Measurements from ENCODE around the gene AFF3. TPM values are rescaled to one million over a fixed set of nuclear protein-coding genes. Genes with fewer than 3 reads are reported as not detected.

The AFF3 gene
- total and polyA plus RNA-seq, 2 experiments from 2014 or later, result 12.0 to 12.8 TPM

DNA sequence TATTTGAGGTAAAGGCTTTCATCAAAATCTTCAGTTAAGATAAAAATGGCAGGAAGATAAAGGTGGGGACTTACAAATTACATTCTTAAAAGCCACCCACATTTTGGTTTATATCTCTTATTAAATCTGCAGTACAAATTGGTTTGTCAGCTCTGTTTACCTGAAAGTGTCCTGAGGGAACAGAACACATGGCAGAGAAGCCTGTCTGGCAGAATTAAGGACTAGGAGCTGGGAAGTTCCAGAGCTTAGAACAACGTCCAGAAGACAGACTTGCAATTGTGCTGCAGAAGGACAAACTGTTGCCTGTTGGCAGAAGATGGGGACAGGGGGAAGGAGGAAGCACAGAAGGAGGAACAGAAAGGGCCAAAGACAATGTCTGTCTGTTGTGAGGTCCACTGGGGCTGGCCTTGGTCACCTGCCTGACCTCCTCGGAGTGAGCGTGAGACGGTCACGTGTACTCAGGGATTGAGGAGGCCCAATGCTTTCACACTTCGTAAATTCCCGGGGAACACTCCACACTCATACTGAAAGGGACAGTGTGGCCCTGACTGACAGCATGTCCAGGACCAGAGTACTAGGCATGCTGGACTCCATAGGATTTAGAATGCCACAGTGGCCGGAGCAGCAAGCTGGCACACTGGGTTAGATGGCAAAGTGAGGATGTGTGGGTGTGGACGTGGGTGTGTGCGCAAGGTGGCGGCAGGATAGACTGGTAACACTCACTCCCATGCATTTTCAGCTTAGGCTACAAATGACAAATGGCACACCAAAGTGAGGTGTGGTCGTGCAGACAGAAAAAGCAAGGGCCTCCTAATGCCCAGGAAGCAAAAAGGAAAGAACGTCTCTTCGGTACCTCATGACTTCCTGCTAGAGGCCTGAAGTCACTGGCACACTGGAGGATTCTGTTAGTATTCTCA is 441.6 kb downstream of the AFF3 start:
- H3K36me3 ChIP-seq, result no peaks in the 10 kb centered on the region
- no peak overlapping the region for H3K27ac ChIP-seq
- TF ChIP-seq, protein P1, sequence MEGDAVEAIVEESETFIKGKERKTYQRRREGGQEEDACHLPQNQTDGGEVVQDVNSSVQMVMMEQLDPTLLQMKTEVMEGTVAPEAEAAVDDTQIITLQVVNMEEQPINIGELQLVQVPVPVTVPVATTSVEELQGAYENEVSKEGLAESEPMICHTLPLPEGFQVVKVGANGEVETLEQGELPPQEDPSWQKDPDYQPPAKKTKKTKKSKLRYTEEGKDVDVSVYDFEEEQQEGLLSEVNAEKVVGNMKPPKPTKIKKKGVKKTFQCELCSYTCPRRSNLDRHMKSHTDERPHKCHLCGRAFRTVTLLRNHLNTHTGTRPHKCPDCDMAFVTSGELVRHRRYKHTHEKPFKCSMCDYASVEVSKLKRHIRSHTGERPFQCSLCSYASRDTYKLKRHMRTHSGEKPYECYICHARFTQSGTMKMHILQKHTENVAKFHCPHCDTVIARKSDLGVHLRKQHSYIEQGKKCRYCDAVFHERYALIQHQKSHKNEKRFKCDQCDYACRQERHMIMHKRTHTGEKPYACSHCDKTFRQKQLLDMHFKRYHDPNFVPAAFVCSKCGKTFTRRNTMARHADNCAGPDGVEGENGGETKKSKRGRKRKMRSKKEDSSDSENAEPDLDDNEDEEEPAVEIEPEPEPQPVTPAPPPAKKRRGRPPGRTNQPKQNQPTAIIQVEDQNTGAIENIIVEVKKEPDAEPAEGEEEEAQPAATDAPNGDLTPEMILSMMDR (IDR thresholded peaks at IDR 0.05; ENCODE audit: low read depth, low read length), result no peak
- no peaks in the 10 kb centered on the region for H3K4me1 ChIP-seq (ENCODE audit: low read depth)
- H3K9me3 ChIP-seq (ENCODE audit: low read depth), result no peaks in the 10 kb centered on the region
- no peak for DNase-seq (ENCODE audit: low read depth in 1 of 2, low spot score in 1 of 2)
- no peaks in the 10 kb centered on the region for H3K27me3 ChIP-seq
- H3K4me3 ChIP-seq, result no peak overlapping the region

DNA sequence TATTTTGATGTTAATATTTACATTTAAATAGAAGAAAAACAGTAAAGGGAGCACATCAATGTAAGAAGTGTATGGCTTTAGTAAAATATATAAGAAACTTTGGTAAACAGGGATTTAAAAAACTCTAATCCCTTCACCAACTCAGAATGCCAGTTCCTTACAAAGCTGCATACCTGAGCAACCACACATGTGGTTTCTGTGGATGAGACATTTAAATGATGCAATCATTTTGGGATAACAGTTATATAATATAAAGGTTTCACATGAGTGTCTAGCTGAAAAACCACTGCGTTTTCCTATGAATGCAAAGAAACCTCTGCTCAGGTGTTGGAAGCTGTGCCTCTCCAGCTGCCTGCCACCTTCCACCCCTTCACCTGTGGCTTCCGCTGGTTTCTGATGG is 443.5 kb downstream of the AFF3 start:
- peak in 1 of 2 donors; percentile 27 for DNase-seq (ENCODE audit: low read depth in 1 of 2, low spot score in 1 of 2)
- no peaks in the 10 kb centered on the region for H3K27me3 ChIP-seq
- H3K9me3 ChIP-seq (ENCODE audit: low read depth), result no peaks in the 10 kb centered on the region
- TF ChIP-seq, protein P1 (IDR thresholded peaks at IDR 0.05; ENCODE audit: low read depth, low read length), result no peak
- H3K4me3 ChIP-seq, result no peak overlapping the region
- no peak overlapping the region for H3K27ac ChIP-seq
- no peaks in the 10 kb centered on the region for H3K36me3 ChIP-seq
- no peaks in the 10 kb centered on the region for H3K4me1 ChIP-seq (ENCODE audit: low read depth)

DNA sequence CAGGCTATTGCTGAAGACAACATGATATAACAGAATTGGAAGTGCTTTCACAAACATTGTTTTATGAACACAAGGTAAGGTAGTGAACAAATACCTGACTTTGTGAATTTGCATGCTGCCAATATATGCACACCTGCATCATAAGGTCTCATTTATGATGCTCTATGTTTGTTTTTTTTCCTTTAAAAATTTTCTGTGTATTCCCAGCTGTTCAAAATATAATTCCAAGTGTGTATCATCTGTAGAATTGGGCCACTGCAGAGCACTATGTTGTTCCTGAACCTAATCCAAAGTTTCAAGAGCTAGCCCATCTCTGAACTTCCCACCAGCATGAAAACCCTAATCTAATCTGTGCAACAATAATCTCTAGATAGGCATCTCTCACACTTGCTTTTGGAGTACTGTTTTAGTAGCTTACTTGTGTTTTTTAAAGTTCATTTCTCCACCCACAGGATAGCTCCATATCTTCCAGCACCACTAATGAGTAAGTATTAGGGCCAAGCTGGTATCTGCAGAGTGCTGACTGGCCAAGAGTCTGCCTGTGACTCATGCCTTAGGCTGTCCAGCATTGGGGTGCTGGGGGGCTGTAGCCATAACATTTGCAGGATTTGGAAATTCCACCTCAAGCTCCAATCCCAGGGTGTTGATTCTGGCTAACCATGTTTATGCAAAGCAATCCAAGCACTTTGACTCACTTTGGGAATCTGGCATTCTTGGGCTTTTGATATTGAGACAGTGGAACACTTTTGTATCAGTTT is 444.4 kb downstream of the AFF3 start:
- DNase-seq (ENCODE audit: low read depth in 1 of 2, low spot score in 1 of 2), result peak in 1 of 2 donors; percentile 61
- TF ChIP-seq, protein P1 (IDR thresholded peaks at IDR 0.05; ENCODE audit: low read depth, low read length), result no peak
- no peak overlapping the region for H3K4me3 ChIP-seq
- H3K27me3 ChIP-seq, result no peaks in the 10 kb centered on the region
- no peaks in the 10 kb centered on the region for H3K9me3 ChIP-seq (ENCODE audit: low read depth)
- H3K36me3 ChIP-seq, result no peaks in the 10 kb centered on the region
- no peaks in the 10 kb centered on the region for H3K4me1 ChIP-seq (ENCODE audit: low read depth)
- H3K27ac ChIP-seq, result no peak overlapping the region

DNA sequence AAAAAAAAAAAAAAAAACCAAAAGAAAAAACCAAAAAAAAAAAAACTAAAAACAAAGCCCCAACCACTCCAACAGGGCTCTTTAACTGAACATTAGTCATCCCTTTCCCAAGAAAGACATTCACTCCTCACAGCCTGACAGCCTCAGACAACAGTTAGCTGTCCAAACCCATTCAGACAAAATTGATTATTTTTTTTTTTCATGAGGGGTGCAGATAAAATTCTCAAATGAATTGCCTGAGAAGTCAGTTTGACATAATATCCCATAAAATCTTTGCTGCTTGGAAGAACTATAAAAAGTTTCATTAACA is 446.5 kb downstream of the AFF3 start:
- TF ChIP-seq, protein P1 (IDR thresholded peaks at IDR 0.05; ENCODE audit: low read depth, low read length), result no peak
- Histone ChIP-seq H3K4me1 (ENCODE audit: low read depth) (no peaks in the 10 kb centered on the region), H3K9me3 (ENCODE audit: low read depth) (no peaks in the 10 kb centered on the region), H3K27ac (no peak overlapping the region), H3K4me3 (no peak overlapping the region), H3K27me3 (no peaks in the 10 kb centered on the region), H3K36me3 (no peaks in the 10 kb centered on the region)
- no peak for DNase-seq (ENCODE audit: low read depth in 1 of 2, low spot score in 1 of 2)

GRCh38 chr2:99695130-99695943 is 447.1 kb downstream of the AFF3 start:
- H3K4me1 ChIP-seq (ENCODE audit: low read depth), result no peaks in the 10 kb centered on the region
- no peak for DNase-seq (ENCODE audit: low read depth in 1 of 2, low spot score in 1 of 2)

More at GRCh38 chr2:99695130-99695943, 447.1 kb downstream of the AFF3 start:
- no peaks in the 10 kb centered on the region for H3K27me3 ChIP-seq
- TF ChIP-seq, protein P1 (IDR thresholded peaks at IDR 0.05; ENCODE audit: low read depth, low read length), result no peak
- no peak overlapping the region for H3K4me3 ChIP-seq
- no peaks in the 10 kb centered on the region for H3K36me3 ChIP-seq
- H3K27ac ChIP-seq, result no peak overlapping the region
- no peaks in the 10 kb centered on the region for H3K9me3 ChIP-seq (ENCODE audit: low read depth)

All from cardiac muscle cell (in vitro differentiated cells and primary cell).